C4-2B (cell line): Measurements from ENCODE around the gene NUMBL.

ENCODE experiments used
- ZFX ChIP-seq: fragments of 450-650 bp; IDR thresholded peaks from 2 replicates; pipeline ENCODE4 v1.6.1; 2017
- TF ChIP-seq, protein P1 (sequence below): fragments of 450-650 bp; conservative IDR thresholded peaks from 2 replicates; pipeline ENCODE4 v1.5.1; 2017; ENCODE audit warnings: mild to moderate bottlenecking

DNA sequence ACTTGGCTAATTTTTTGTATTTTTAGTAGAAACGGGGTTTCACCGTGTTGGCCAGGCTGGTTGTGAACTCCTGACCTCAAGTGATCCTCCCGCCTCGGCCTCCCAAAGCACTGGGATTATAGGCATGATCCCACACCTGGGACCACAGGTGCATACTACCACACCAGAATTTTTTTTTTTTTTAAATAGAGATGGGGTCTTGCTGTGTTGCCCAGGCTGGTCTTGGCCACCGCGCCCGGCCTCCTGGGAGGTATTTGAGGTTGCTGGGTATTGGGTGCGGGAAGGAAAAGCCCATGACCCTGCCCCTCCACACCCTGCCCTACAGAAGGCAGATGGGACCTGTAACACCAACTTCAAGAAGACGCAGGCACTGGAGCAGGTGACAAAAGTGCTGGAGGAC lies 46.2 kb upstream of the NUMBL start:
- TF ChIP-seq, protein P1, sequence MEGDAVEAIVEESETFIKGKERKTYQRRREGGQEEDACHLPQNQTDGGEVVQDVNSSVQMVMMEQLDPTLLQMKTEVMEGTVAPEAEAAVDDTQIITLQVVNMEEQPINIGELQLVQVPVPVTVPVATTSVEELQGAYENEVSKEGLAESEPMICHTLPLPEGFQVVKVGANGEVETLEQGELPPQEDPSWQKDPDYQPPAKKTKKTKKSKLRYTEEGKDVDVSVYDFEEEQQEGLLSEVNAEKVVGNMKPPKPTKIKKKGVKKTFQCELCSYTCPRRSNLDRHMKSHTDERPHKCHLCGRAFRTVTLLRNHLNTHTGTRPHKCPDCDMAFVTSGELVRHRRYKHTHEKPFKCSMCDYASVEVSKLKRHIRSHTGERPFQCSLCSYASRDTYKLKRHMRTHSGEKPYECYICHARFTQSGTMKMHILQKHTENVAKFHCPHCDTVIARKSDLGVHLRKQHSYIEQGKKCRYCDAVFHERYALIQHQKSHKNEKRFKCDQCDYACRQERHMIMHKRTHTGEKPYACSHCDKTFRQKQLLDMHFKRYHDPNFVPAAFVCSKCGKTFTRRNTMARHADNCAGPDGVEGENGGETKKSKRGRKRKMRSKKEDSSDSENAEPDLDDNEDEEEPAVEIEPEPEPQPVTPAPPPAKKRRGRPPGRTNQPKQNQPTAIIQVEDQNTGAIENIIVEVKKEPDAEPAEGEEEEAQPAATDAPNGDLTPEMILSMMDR, result no peak
- no peak for TF ChIP-seq ZFX
